ENCODE measurements around the gene MFF. TPM values are rescaled to one million over a fixed set of nuclear protein-coding genes. Genes with fewer than 3 reads are reported as not detected.

MFF gene
- total and polyA plus RNA-seq, 8 donors = 29.8 to 71.7 (median 44.1) TPM

- no peak for FAIRE-seq
- intact Hi-C loops (cut with DNase I) = no loop called here
- H3K36me3 ChIP-seq = no peaks in the 10 kb centered on the region
Observed at GRCh38 chr2:227292314-227292713, 32.7 kb upstream of the MFF start.

DNA sequence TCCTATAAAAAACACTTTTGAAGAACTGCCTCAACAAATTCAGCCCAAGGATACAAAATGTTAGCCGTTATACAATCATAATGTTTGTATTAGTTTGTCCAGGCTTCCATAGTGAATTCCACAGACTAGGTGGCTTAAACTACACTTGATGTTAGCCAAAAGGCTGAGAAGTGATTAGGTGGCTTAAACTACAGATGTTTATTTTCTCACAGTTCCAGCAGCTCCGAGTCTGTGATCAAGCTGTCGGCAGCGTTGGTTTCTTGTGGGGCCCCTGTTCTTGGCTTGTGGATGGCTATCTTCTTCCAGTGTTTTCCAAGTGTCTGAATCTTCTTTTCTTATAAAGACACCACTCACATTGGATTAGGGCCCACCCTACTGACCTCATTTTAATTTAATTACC lies 31.5 kb upstream of the MFF start:
- 45% methylated on average over 4 of the region's 4 CpGs for whole genome bisulfite sequencing, 2 donors

More at GRCh38 chr2:227292314-227292713, 32.7 kb upstream of the MFF start:
- TF ChIP-seq, protein P1, sequence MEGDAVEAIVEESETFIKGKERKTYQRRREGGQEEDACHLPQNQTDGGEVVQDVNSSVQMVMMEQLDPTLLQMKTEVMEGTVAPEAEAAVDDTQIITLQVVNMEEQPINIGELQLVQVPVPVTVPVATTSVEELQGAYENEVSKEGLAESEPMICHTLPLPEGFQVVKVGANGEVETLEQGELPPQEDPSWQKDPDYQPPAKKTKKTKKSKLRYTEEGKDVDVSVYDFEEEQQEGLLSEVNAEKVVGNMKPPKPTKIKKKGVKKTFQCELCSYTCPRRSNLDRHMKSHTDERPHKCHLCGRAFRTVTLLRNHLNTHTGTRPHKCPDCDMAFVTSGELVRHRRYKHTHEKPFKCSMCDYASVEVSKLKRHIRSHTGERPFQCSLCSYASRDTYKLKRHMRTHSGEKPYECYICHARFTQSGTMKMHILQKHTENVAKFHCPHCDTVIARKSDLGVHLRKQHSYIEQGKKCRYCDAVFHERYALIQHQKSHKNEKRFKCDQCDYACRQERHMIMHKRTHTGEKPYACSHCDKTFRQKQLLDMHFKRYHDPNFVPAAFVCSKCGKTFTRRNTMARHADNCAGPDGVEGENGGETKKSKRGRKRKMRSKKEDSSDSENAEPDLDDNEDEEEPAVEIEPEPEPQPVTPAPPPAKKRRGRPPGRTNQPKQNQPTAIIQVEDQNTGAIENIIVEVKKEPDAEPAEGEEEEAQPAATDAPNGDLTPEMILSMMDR (IDR thresholded peaks at IDR 0.05) = no peak
- Histone ChIP-seq H3K27ac (no peak overlapping the region), H3K27me3 (no peaks in the 10 kb centered on the region), H3K9me3 (no peaks in the 10 kb centered on the region), H3K4me1 (peaks cover 11 to 14% (median 14%) of the 10 kb centered on the region in 3 donors), H3K4me3 (no peak overlapping the region)
- 77 to 79% methylated on average over 3 of the region's 3 CpGs for WGBS, 2 donors
- DNase-seq (no peak), ATAC-seq (no peak)

DNA sequence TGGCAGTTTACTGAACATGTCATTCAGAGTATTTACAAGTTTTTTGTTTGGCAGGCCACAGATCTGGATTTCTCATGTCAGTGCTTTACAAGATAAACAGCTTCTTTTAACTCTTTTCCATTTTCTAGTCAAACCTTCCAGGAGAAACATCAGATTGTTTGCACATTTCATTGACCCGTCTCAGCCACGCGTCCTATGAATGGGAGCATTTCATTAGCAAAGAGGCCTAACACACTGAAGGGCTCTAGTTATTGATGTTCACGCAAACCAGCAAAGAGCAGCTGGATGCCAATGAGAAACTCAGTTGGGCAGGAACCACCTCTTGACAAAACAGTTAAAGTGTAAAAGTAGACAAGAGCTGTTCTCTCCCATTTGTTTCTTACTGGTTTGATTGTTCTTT lies 29.2 kb upstream of the MFF start:
- H3K4me1 ChIP-seq = peaks cover 12 to 14% (median 14%) of the 10 kb centered on the region in 3 donors
- no peak overlapping the region for H3K4me3 ChIP-seq
- intact Hi-C loops (cut with DNase I) = no loop called here
- no peak overlapping the region for H3K27ac ChIP-seq
- WGBS, 2 donors = 80 to 86% methylated on average over 4 of the region's 4 CpGs
- ATAC-seq (no peak), DNase-seq (no peak), FAIRE-seq (no peak)
- no peaks in the 10 kb centered on the region for H3K27me3 ChIP-seq
- TF ChIP-seq, protein P1 (IDR thresholded peaks at IDR 0.05) = no peak
- no peaks in the 10 kb centered on the region for H3K9me3 ChIP-seq
- no peaks in the 10 kb centered on the region for H3K36me3 ChIP-seq

More for the DNA sequence above, 31.5 kb upstream of the MFF start:
- FAIRE-seq (no peak), ATAC-seq (peak; percentile 89 to 96 (median 93)), DNase-seq (peak in 4 of 6 donors; percentile 25 to 48 (median 34))
- intact Hi-C loops (cut with DNase I) = no loop called here
- H3K4me3 ChIP-seq = no peak overlapping the region
- H3K36me3 ChIP-seq = no peaks in the 10 kb centered on the region
- H3K4me1 ChIP-seq = peaks cover 12 to 14% (median 14%) of the 10 kb centered on the region in 3 donors
- no peaks in the 10 kb centered on the region for H3K27me3 ChIP-seq
- H3K27ac ChIP-seq = peak overlapping the region in 3 of 4 donors; percentile 39 to 55 (median 53)
- no peaks in the 10 kb centered on the region for H3K9me3 ChIP-seq
- TF ChIP-seq, protein P1 (IDR thresholded peaks at IDR 0.05) = no peak

GRCh38 chr2:227296671-227297405 lies 28.2 kb upstream of the MFF start:
- intact Hi-C loops (cut with DNase I) = no loop called here
- 74% methylated on average over 3 of the region's 3 CpGs for WGBS, 2 donors
- H3K9me3 ChIP-seq = no peaks in the 10 kb centered on the region
- no peaks in the 10 kb centered on the region for H3K36me3 ChIP-seq
- no peak overlapping the region for H3K4me3 ChIP-seq
- no peaks in the 10 kb centered on the region for H3K27me3 ChIP-seq
- H3K27ac ChIP-seq = no peak overlapping the region
- TF ChIP-seq, protein P1 (IDR thresholded peaks at IDR 0.05) = no peak
- peaks cover 12 to 14% (median 14%) of the 10 kb centered on the region in 3 donors for H3K4me1 ChIP-seq
- FAIRE-seq (no peak), ATAC-seq (peak in 3 of 4 donors; percentile 37 to 78 (median 67)), DNase-seq (no peak)

- TF ChIP-seq, protein P1 (IDR thresholded peaks at IDR 0.05) = no peak
- no peak for FAIRE-seq
- 77 to 85% methylated on average over 1 of the region's 1 CpG for WGBS, 2 donors
- Histone ChIP-seq H3K27me3 (no peaks in the 10 kb centered on the region), H3K9me3 (no peaks in the 10 kb centered on the region), H3K4me3 (no peak overlapping the region), H3K27ac (no peak overlapping the region), H3K36me3 (no peaks in the 10 kb centered on the region), H3K4me1 (peaks cover 0 to 3% (median 0%) of the 10 kb centered on the region in 3 donors)
- DNase-seq = no peak
- ATAC-seq = no peak
- intact Hi-C loops (cut with DNase I) = no loop called here
Observed at GRCh38 chr2:227301523-227301922, 23.5 kb upstream of the MFF start.

All from pancreas (tissue), 10 donors.